Endothelial cell (in vitro differentiated cells): ENCODE results near the gene CELSR2. TPM values are rescaled to one million over a fixed set of nuclear protein-coding genes. Genes with fewer than 3 reads are reported as not detected.
A peak's percentile ranks its signal among the peaks of the same experiment; 100 is the strongest.

Source experiments
- DNase-seq: peaks from one replicate; pipeline ENCODE4 v3.0.0; 2021; ENCODE audit warnings: low spot score
- H3K27ac Mint-ChIP-seq: one replicate; pipeline ENCODE4 v1.8.0; 2021; ENCODE audit warnings: mixed read lengths, inconsistent platforms; ENCODE audit not compliant: unreplicated experiment
- H3K27me3 Mint-ChIP-seq: one replicate; pipeline ENCODE4 v1.8.0; 2021; ENCODE audit warnings: mild to moderate bottlenecking, moderate library complexity, mixed read lengths, inconsistent platforms; ENCODE audit not compliant: unreplicated experiment
- H3K36me3 Mint-ChIP-seq: one replicate; pipeline ENCODE4 v1.8.0; 2021; ENCODE audit warnings: mild to moderate bottlenecking, low read depth, mixed read lengths, inconsistent platforms; ENCODE audit not compliant: unreplicated experiment
- H3K4me1 Mint-ChIP-seq: one replicate; pipeline ENCODE4 v1.8.0; 2021; ENCODE audit warnings: mild to moderate bottlenecking, mixed read lengths, inconsistent platforms; ENCODE audit not compliant: unreplicated experiment
- H3K4me3 Mint-ChIP-seq: one replicate; pipeline ENCODE4 v1.8.0; 2021; ENCODE audit warnings: mild to moderate bottlenecking, mixed read lengths, inconsistent platforms; ENCODE audit not compliant: unreplicated experiment
- H3K9me3 Mint-ChIP-seq: one replicate; pipeline ENCODE4 v1.8.0; 2021; ENCODE audit warnings: mixed read lengths, inconsistent platforms; ENCODE audit not compliant: unreplicated experiment
- total RNA-seq: library from RNA; stranded (reverse); fragmentation: NEBNext Ultra II Directional; extraction: Animal tissue kit (Norgen Biotek cat#: 25700); gene quantifications from one replicate; pipeline ENCODE4 v1.2.1, GENCODE V29; 2021; ENCODE audit not compliant: unreplicated experiment
- TF ChIP-seq, protein P1 (sequence below): fragments of 200-600 bp; sonication (generic); IDR thresholded peaks from one replicate; pipeline ENCODE4 v1.5.0; 2021; ENCODE audit warnings: antibody characterized with exemption; ENCODE audit not compliant: unreplicated experiment

CELSR2 gene
- total RNA-seq, 1 donor from 2014 or later, result 1.6 TPM

GRCh38 chr1:109252893-109253802 lies 3.8 kb downstream of the CELSR2 start:
- TF ChIP-seq, protein P1, sequence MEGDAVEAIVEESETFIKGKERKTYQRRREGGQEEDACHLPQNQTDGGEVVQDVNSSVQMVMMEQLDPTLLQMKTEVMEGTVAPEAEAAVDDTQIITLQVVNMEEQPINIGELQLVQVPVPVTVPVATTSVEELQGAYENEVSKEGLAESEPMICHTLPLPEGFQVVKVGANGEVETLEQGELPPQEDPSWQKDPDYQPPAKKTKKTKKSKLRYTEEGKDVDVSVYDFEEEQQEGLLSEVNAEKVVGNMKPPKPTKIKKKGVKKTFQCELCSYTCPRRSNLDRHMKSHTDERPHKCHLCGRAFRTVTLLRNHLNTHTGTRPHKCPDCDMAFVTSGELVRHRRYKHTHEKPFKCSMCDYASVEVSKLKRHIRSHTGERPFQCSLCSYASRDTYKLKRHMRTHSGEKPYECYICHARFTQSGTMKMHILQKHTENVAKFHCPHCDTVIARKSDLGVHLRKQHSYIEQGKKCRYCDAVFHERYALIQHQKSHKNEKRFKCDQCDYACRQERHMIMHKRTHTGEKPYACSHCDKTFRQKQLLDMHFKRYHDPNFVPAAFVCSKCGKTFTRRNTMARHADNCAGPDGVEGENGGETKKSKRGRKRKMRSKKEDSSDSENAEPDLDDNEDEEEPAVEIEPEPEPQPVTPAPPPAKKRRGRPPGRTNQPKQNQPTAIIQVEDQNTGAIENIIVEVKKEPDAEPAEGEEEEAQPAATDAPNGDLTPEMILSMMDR, result no peak
- Mint-ChIP-seq H3K36me3 (no peaks in the 10 kb centered on the region), H3K4me3 (no peak overlapping the region), H3K9me3 (no peaks in the 10 kb centered on the region), H3K27me3 (peaks cover 22% of the 10 kb centered on the region), H3K27ac (no peak overlapping the region), H3K4me1 (peaks cover 16% of the 10 kb centered on the region)
- DNase-seq, result no peak

- Mint-ChIP-seq H3K9me3 (no peaks in the 10 kb centered on the region), H3K4me1 (peaks cover 16% of the 10 kb centered on the region), H3K27me3 (peaks cover 22% of the 10 kb centered on the region), H3K27ac (no peak overlapping the region), H3K36me3 (no peaks in the 10 kb centered on the region), H3K4me3 (no peak overlapping the region)
- no peak for DNase-seq
- TF ChIP-seq, protein P1, result no peak
Observed at GRCh38 chr1:109253803-109254620, 4.7 kb downstream of the CELSR2 start.

- no peak overlapping the region for H3K4me3 Mint-ChIP-seq
- H3K4me1 Mint-ChIP-seq, result peaks cover 16% of the 10 kb centered on the region
- TF ChIP-seq, protein P1, result no peak
- no peak overlapping the region for H3K27ac Mint-ChIP-seq
- H3K9me3 Mint-ChIP-seq, result no peaks in the 10 kb centered on the region
- no peaks in the 10 kb centered on the region for H3K36me3 Mint-ChIP-seq
- DNase-seq, result no peak
- H3K27me3 Mint-ChIP-seq, result peaks cover 26% of the 10 kb centered on the region
Observed at GRCh38 chr1:109254621-109255096, 5.3 kb downstream of the CELSR2 start.

DNA sequence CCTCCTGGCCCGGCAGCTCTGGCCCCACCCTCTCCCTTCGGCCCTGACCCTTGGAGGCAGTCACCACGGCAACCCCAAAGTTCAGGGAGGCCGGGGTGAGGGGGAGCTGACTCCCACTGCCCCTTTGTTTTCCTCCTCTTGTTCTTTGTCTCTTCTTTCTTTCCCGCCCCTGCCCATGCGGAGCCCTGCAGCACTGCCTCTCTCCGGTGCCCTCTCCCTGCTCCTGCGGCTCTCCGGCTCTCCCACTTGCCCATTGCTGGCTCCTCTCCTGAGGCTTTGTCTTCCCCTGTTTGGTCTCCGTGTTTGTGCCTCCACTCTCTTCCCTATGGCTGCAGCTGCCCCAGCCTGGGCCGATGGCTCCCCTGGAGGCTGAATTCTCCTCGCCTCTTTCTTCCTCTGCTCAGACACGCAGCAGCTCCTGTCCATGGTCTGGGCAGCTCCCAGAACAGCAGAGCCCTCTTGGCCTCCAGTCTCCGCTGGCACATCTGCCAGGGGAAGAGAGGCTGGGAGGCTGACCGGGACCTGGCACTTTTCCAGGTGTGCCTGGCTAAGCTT lies 5.8 kb downstream of the CELSR2 start:
- TF ChIP-seq, protein P1, result no peak
- Mint-ChIP-seq H3K9me3 (no peaks in the 10 kb centered on the region), H3K4me3 (no peak overlapping the region), H3K4me1 (peaks cover 18% of the 10 kb centered on the region), H3K27me3 (peaks cover 28% of the 10 kb centered on the region), H3K36me3 (no peaks in the 10 kb centered on the region), H3K27ac (peak overlapping the region; percentile 82)
- DNase-seq, result no peak
